Stomach (tissue), 9 donors: Measurements from ENCODE around the gene NXPH1. TPM values are rescaled to one million over a fixed set of nuclear protein-coding genes. Genes with fewer than 3 reads are reported as not detected.

Source experiments
- DNase-seq, 2 donors: peaks; one replicate each; pipeline versions ENCODE4 v3.0.0 to v3.0.0-alpha.2; 2013 to 2019
- H3K27ac ChIP-seq, 5 donors: fragments of 200-600 bp in 4 of 5; sonication (generic) in 4 of 5; one replicate each; pipeline ENCODE4 v1.5.1; 2013 to 2019; ENCODE audit warnings: mild to moderate bottlenecking in 1 of 5, moderate library complexity in 1 of 5
- H3K27me3 ChIP-seq, 3 donors: fragments of 200-600 bp; sonication (generic); one replicate each; pipeline ENCODE4 v1.5.1; 2017 to 2019; ENCODE audit warnings: mixed run types in 1 of 3
- H3K36me3 ChIP-seq, 4 donors: fragments of 200-600 bp; sonication (generic); 1 replicate in 3 of 4; 2 replicates in 1 of 4; pipeline ENCODE4 v1.5.1; 2016 to 2019
- H3K4me1 ChIP-seq, 4 donors: fragments of 200-600 bp; sonication (generic); one replicate each; pipeline ENCODE4 v1.5.1; 2016 to 2019
- H3K4me3 ChIP-seq, 4 donors: fragments of 200-600 bp; sonication (generic) in 3 of 4; one replicate each; pipeline ENCODE4 v1.5.1; 2016 to 2019; ENCODE audit warnings: mild to moderate bottlenecking in 1 of 4
- H3K9me3 ChIP-seq, 4 donors: fragments of 200-600 bp; sonication (generic); one replicate each; pipeline ENCODE4 v1.5.1; 2016 to 2019
- EP300 ChIP-seq: sonication (generic); formaldehyde crosslinking; IDR thresholded peaks from one replicate; pipeline ENCODE4 v1.6.1; 2017; ENCODE audit warnings: antibody characterized with exemption
- POLR2A ChIP-seq, 4 donors: fragments of 450-650 bp; IDR thresholded peaks; one replicate each; pipeline ENCODE4 v1.6.1; 2016; ENCODE audit warnings: antibody characterized with exemption in 4 of 4, control low read depth in 2 of 4, mild to moderate bottlenecking in 1 of 4, moderate library complexity in 1 of 4
- POLR2AphosphoS5 ChIP-seq, 3 donors: sonication (generic); formaldehyde crosslinking; IDR thresholded peaks; one replicate each; pipeline ENCODE4 v1.6.1; 2016; ENCODE audit warnings: antibody characterized with exemption in 3 of 3
- WGBS, 5 donors: extraction: QIAGEN DNeasy Blood & Tissue Kit in 3 of 5; methylation state at CpG; one replicate each; pipeline versions ENCODE4 v1.1.5 to v1.1.7; 2013 to 2018; 5-methylcytosine and 5-hydroxymethylcytosine counted together
- intact Hi-C: fragments of 100-400 bp; cut with DNase I; formaldehyde crosslinking; loops from one replicate; pipeline ENCODE4 v1.15.1; 2023; ENCODE audit warnings: low total_unique reads
- polyA plus RNA-seq, 3 donors: library from polyadenylated mRNA; stranded (reverse); fragments of 200-250 nt; gene quantifications; one replicate each; pipeline ENCODE4 v1.2.3, GENCODE V29; 2013
- total RNA-seq, 5 donors: library from RNA; depleted of rRNA; stranded (reverse); fragments of >200 nt; gene quantifications; one replicate each; pipeline versions ENCODE4 v1.1.0 to v1.2.3, GENCODE V29; 2014 to 2016
- TF ChIP-seq, protein P1 (sequence below), 7 experiments: fragments of 450-650 bp in 4 of 7; fragments of 200-600 bp in 3 of 7; sonication (generic) in 3 of 7; IDR thresholded peaks; one replicate each; pipeline ENCODE4 v1.5.1; 2016 to 2019; ENCODE audit warnings: antibody characterized with exemption in 7 of 7, control low read depth in 2 of 7, mild to moderate bottlenecking in 1 of 7
- donor health status: healthy with polysubstance abuse.
- donor health status: Bipolar disorder and iron deficiency.
- donor health status: healthy.

Gene NXPH1
- total and polyA plus RNA-seq, 8 donors = 0.37 TPM; not detected in 7

- peak; percentile 49 to 88 for DNase-seq
- H3K4me3 ChIP-seq = no peak overlapping the region
- intact Hi-C loops = no loop called here
- H3K27ac ChIP-seq = no peak overlapping the region
- H3K36me3 ChIP-seq = no peaks in the 10 kb centered on the region
- H3K4me1 ChIP-seq = no peaks in the 10 kb centered on the region
- H3K27me3 ChIP-seq = peaks cover 0 to 4% (median 0%) of the 10 kb centered on the region in 3 donors
- 0 to 1% (median 0%) methylated on average over 1 of the region's 1 CpG for WGBS, 5 donors
- no peaks in the 10 kb centered on the region for H3K9me3 ChIP-seq
- TF ChIP-seq, protein P1, sequence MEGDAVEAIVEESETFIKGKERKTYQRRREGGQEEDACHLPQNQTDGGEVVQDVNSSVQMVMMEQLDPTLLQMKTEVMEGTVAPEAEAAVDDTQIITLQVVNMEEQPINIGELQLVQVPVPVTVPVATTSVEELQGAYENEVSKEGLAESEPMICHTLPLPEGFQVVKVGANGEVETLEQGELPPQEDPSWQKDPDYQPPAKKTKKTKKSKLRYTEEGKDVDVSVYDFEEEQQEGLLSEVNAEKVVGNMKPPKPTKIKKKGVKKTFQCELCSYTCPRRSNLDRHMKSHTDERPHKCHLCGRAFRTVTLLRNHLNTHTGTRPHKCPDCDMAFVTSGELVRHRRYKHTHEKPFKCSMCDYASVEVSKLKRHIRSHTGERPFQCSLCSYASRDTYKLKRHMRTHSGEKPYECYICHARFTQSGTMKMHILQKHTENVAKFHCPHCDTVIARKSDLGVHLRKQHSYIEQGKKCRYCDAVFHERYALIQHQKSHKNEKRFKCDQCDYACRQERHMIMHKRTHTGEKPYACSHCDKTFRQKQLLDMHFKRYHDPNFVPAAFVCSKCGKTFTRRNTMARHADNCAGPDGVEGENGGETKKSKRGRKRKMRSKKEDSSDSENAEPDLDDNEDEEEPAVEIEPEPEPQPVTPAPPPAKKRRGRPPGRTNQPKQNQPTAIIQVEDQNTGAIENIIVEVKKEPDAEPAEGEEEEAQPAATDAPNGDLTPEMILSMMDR (IDR thresholded peaks at IDR 0.05) = peak in 5 of 7 experiments; percentile 25 to 66 (median 59)
- TF ChIP-seq POLR2A (IDR thresholded peaks at IDR 0.05) = no peak
These were observed 14.7 kb upstream of the NXPH1 start for GRCh38 chr7:8418629-8419245.

DNA sequence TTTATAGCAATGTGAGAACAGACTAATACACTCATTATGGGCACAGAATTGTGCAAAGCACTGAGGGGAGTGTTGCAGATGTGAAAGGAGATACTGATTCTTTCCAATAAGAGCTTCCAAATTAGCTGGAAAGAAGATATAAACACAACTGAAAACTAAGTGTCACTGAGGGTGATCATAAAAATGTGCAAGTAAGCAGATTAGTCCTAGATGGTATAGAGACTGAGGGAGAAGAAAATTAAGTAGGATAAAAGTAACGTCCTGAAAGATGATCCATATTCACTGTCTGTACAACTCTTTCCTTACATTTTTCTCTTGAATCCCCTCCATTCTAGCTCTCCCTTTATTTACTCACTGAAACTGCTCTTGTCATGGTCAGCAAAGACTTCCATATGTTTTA lies 11.2 kb upstream of the NXPH1 start:
- H3K4me1 ChIP-seq = no peaks in the 10 kb centered on the region
- intact Hi-C loops = no loop called here
- H3K27ac ChIP-seq = no peak overlapping the region
- H3K27me3 ChIP-seq = peaks cover 0 to 25% (median 0%) of the 10 kb centered on the region in 3 donors
- H3K36me3 ChIP-seq = no peaks in the 10 kb centered on the region
- H3K4me3 ChIP-seq = no peak overlapping the region
- WGBS, 5 donors = 39 to 75% (median 71%) methylated on average over 1 of the region's 1 CpG
- no peak for DNase-seq
- no peak for TF ChIP-seq POLR2AphosphoS5 (IDR thresholded peaks at IDR 0.05)
- no peak for TF ChIP-seq EP300
- no peak for TF ChIP-seq POLR2A (IDR thresholded peaks at IDR 0.05)
- TF ChIP-seq, protein P1 (IDR thresholded peaks at IDR 0.05) = no peak
- H3K9me3 ChIP-seq = no peaks in the 10 kb centered on the region

DNA sequence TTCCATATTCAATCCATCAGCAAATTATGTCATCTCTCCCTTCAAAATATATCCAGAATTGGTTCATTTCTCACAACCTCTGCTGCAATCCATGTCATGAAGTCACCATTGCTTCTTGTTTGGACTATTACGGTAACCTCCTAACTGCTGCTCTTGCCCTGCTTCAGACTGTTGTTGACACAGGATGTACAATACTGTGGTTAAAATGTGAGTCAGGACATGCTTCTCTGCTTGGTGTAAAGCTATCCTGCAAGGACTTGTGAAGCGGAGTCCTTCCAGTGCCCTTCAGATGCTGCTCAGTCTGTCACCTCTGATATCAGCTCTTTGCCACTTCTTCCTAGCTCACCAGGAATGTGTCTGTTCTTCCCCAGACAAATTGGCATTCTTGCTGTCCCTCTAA lies 10.4 kb upstream of the NXPH1 start:
- TF ChIP-seq POLR2AphosphoS5 (IDR thresholded peaks at IDR 0.05) = no peak
- intact Hi-C loops = no loop called here
- Histone ChIP-seq H3K27ac (no peak overlapping the region), H3K27me3 (peaks cover 0 to 25% (median 0%) of the 10 kb centered on the region in 3 donors), H3K4me3 (no peak overlapping the region), H3K9me3 (no peaks in the 10 kb centered on the region), H3K36me3 (no peaks in the 10 kb centered on the region), H3K4me1 (no peaks in the 10 kb centered on the region)
- 84 to 94% (median 90%) methylated on average over 2 of the region's 2 CpGs for WGBS, 5 donors
- DNase-seq = no peak

DNA sequence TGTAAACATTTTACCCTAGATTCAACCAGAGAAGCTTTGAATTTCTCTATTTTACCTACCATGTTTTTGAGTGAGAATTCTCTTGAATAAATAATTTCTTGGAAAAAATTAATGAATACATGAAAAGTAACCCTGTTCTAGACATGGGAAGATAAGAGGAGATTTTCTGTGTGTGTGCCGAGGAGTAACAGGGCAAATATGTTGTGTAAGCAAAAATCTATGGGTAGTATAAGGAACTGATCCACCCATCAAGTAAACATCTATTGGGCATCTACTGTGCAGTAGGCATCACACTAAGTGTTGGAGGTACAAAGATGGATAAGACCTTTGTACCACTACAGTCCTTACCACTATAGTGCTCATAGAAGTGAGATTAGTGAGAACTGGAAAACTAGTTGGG lies 8.2 kb upstream of the NXPH1 start:
- 59 to 83% (median 73%) methylated on average over 1 of the region's 1 CpG for WGBS, 5 donors
- peaks cover 0 to 33% (median 0%) of the 10 kb centered on the region in 3 donors for H3K27me3 ChIP-seq
- no peak overlapping the region for H3K27ac ChIP-seq
- intact Hi-C loops = no loop called here
- no peak for DNase-seq
- H3K36me3 ChIP-seq = no peaks in the 10 kb centered on the region
- H3K9me3 ChIP-seq = no peaks in the 10 kb centered on the region
- TF ChIP-seq, protein P1 (IDR thresholded peaks at IDR 0.05) = no peak
- no peak for TF ChIP-seq EP300
- TF ChIP-seq POLR2A (IDR thresholded peaks at IDR 0.05) = no peak
- no peak for TF ChIP-seq POLR2AphosphoS5 (IDR thresholded peaks at IDR 0.05)
- no peaks in the 10 kb centered on the region for H3K4me1 ChIP-seq
- H3K4me3 ChIP-seq = no peak overlapping the region

GRCh38 chr7:8430643-8431042 lies 2.8 kb upstream of the NXPH1 start:
- intact Hi-C loops = loop anchor here (10.0 kb wide), 1 partner anchor 294 kb away; no protein-coding TSS in a partner anchor
- Histone ChIP-seq H3K9me3 (no peaks in the 10 kb centered on the region), H3K27me3 (peaks cover 12 to 75% (median 43%) of the 10 kb centered on the region in 3 donors), H3K36me3 (no peaks in the 10 kb centered on the region), H3K4me3 (no peak overlapping the region), H3K27ac (no peak overlapping the region), H3K4me1 (peaks cover 4 to 25% (median 12%) of the 10 kb centered on the region in 4 donors)
- TF ChIP-seq POLR2A (IDR thresholded peaks at IDR 0.05) (no peak), POLR2AphosphoS5 (IDR thresholded peaks at IDR 0.05) (no peak), EP300 (no peak)
- TF ChIP-seq, protein P1 (IDR thresholded peaks at IDR 0.05) = no peak
- DNase-seq = no peak
- WGBS, 5 donors = 67 to 84% (median 80%) methylated on average over 1 of the region's 1 CpG
